HEK293T (cell line): Measurements from ENCODE around the gene PALS2.

Source experiments
- CTCF ChIA-PET: fragments of 350-600 bp; formaldehyde crosslinking; extraction: SDS; loops from one replicate; lab custom pipeline; 2021; ENCODE audit warnings: antibody characterized with exemption, inconsistent platforms; lab: Yijun Ruan, JAX
- POLR2A ChIA-PET: fragments of 350-600 bp; formaldehyde crosslinking; extraction: SDS; loops from one replicate; lab custom pipeline; 2020; ENCODE audit warnings: antibody characterized with exemption, inconsistent platforms; lab: Yijun Ruan, JAX
- DNase-seq: peaks from one replicate; pipeline ENCODE4 v3.0.0; 2012; ENCODE audit warnings: mixed read lengths; ENCODE audit errors: extremely low spot score
- ARNT ChIP-seq: fragments of 450-650 bp; IDR thresholded peaks from 2 replicates; pipeline ENCODE4 v1.6.1; 2017; ENCODE audit warnings: mild to moderate bottlenecking
- BHLHE40 ChIP-seq: fragments of 450-650 bp; IDR thresholded peaks from 2 replicates; pipeline ENCODE4 v1.6.1; 2016; ENCODE audit warnings: mild to moderate bottlenecking, moderate library complexity, borderline replicate concordance
- CTBP1 ChIP-seq: fragments of 450-650 bp; IDR thresholded peaks from 2 replicates; pipeline ENCODE4 v1.6.1; 2016; ENCODE audit warnings: borderline replicate concordance
- ELF4 ChIP-seq: fragments of 450-650 bp; IDR thresholded peaks from 2 replicates; pipeline ENCODE4 v1.6.1; 2017; ENCODE audit warnings: antibody characterized with exemption
- FOXA1 ChIP-seq: fragments of 450-650 bp; IDR thresholded peaks from 2 replicates; pipeline ENCODE4 v1.6.1; 2016; ENCODE audit warnings: mild to moderate bottlenecking
- FOXK2 ChIP-seq: fragments of 450-650 bp; IDR thresholded peaks from 2 replicates; pipeline ENCODE4 v1.6.1; 2016; ENCODE audit warnings: mild to moderate bottlenecking
- FOXM1 ChIP-seq: fragments of 450-650 bp; IDR thresholded peaks from 2 replicates; pipeline ENCODE4 v1.6.1; 2017; ENCODE audit warnings: mild to moderate bottlenecking, borderline replicate concordance
- HDGF ChIP-seq: fragments of 450-650 bp; IDR thresholded peaks from 2 replicates; pipeline ENCODE4 v1.6.1; 2017; ENCODE audit warnings: antibody characterized with exemption, borderline replicate concordance
- L3MBTL2 ChIP-seq: fragments of 450-650 bp; conservative IDR thresholded peaks from 2 replicates; pipeline ENCODE4 v1.6.1; 2016; ENCODE audit warnings: mild to moderate bottlenecking
- LEF1 ChIP-seq: fragments of 450-650 bp; IDR thresholded peaks from 2 replicates; pipeline ENCODE4 v1.6.1; 2017; ENCODE audit warnings: mild to moderate bottlenecking, borderline replicate concordance
- NFRKB ChIP-seq: fragments of 450-650 bp; IDR thresholded peaks from 2 replicates; pipeline ENCODE4 v1.6.1; 2016; ENCODE audit warnings: mild to moderate bottlenecking, moderate library complexity
- PKNOX1 ChIP-seq: fragments of 450-650 bp; IDR thresholded peaks from 2 replicates; pipeline ENCODE4 v1.6.1; 2016
- SP1 ChIP-seq: fragments of 450-650 bp; IDR thresholded peaks from 2 replicates; pipeline ENCODE4 v1.6.1; 2017
- SUZ12 ChIP-seq: fragments of 450-650 bp; IDR thresholded peaks from 2 replicates; pipeline ENCODE4 v1.6.1; 2016; ENCODE audit warnings: mild to moderate bottlenecking
- TARDBP ChIP-seq: fragments of 450-650 bp; IDR thresholded peaks from 2 replicates; pipeline ENCODE4 v1.6.1; 2016
- ZNF384 ChIP-seq: fragments of 450-650 bp; IDR thresholded peaks from 2 replicates; pipeline ENCODE4 v1.6.1; 2016

The PALS2 gene

GRCh38 chr7:24555184-24555583 is 18.1 kb upstream of the PALS2 start:
- ChIA-PET POLR2A (no interaction called here), CTCF (no interaction called here)
- TF ChIP-seq SP1 (no peak), ARNT (no peak), ZNF384 (no peak), BHLHE40 (no peak), ELF4 (no peak), TARDBP (no peak), LEF1 (no peak), CTBP1 (no peak), NFRKB (no peak), FOXK2 (no peak), SUZ12 (no peak), HDGF (no peak)
- no peak for DNase-seq

- TF ChIP-seq TARDBP, result no peak
- no peak for TF ChIP-seq FOXM1
- TF ChIP-seq LEF1, result no peak
- no peak for TF ChIP-seq ARNT
- TF ChIP-seq CTBP1, result no peak
- no peak for TF ChIP-seq HDGF
- no peak for TF ChIP-seq PKNOX1
- TF ChIP-seq SP1, result no peak
- no peak for TF ChIP-seq FOXK2
- TF ChIP-seq ELF4, result no peak
- TF ChIP-seq ZNF384, result no peak
- TF ChIP-seq SUZ12, result no peak
- no peak for TF ChIP-seq FOXA1
- no peak for TF ChIP-seq L3MBTL2
- ChIA-PET CTCF (no interaction called here), POLR2A (no interaction called here)
- DNase-seq, result no peak
Observed at GRCh38 chr7:24555719-24556118, 17.5 kb upstream of the PALS2 start.

GRCh38 chr7:24560772-24561171 is 12.5 kb upstream of the PALS2 start:
- POLR2A ChIA-PET, result no interaction called here
- no peak for DNase-seq
- CTCF ChIA-PET, result no interaction called here
- TF ChIP-seq SP1 (no peak), FOXA1 (no peak), NFRKB (no peak), BHLHE40 (no peak), ZNF384 (no peak), ARNT (no peak), PKNOX1 (no peak), SUZ12 (no peak), FOXK2 (no peak), CTBP1 (no peak), ELF4 (no peak), L3MBTL2 (no peak), LEF1 (no peak), TARDBP (no peak), FOXM1 (no peak), HDGF (no peak)

- TF ChIP-seq CTBP1, result no peak
- TF ChIP-seq HDGF, result no peak
- no peak for TF ChIP-seq ARNT
- no peak for TF ChIP-seq TARDBP
- TF ChIP-seq FOXA1, result no peak
- no peak for TF ChIP-seq SUZ12
- no peak for TF ChIP-seq L3MBTL2
- no peak for TF ChIP-seq ZNF384
- CTCF ChIA-PET, result no interaction called here
Observed at GRCh38 chr7:24566274-24566673, 7.0 kb upstream of the PALS2 start.

GRCh38 chr7:24570983-24571382 is 2.3 kb upstream of the PALS2 start:
- ChIA-PET CTCF (no interaction called here), POLR2A (no interaction called here)
- no peak for TF ChIP-seq ARNT
- no peak for DNase-seq

More at GRCh38 chr7:24566274-24566673, 7.0 kb upstream of the PALS2 start:
- POLR2A ChIA-PET, result no interaction called here
- no peak for DNase-seq

GRCh38 chr7:24572016-24572392 is 1.2 kb upstream of the PALS2 start:
- ChIA-PET POLR2A (no interaction called here), CTCF (no interaction called here)
- TF ChIP-seq ARNT, result no peak
- no peak for TF ChIP-seq CTBP1
- no peak for TF ChIP-seq PKNOX1
- no peak for TF ChIP-seq BHLHE40
- TF ChIP-seq SUZ12, result no peak
- no peak for TF ChIP-seq HDGF
- TF ChIP-seq ELF4, result no peak
- TF ChIP-seq NFRKB, result no peak
- no peak for TF ChIP-seq SP1
- no peak for TF ChIP-seq TARDBP
- TF ChIP-seq LEF1, result no peak
- no peak for TF ChIP-seq FOXM1
- no peak for TF ChIP-seq L3MBTL2
- TF ChIP-seq FOXA1, result no peak
- DNase-seq, result no peak
